Right lobe of liver (tissue), 4 donors: Measurements from ENCODE around the gene ERVW-1.

Experiments used
- POLR2A ChIP-seq: fragments of 450-650 bp; IDR thresholded peaks from one replicate; pipeline ENCODE4 v1.6.1; 2017; ENCODE audit warnings: antibody characterized with exemption, mild to moderate bottlenecking
- TF ChIP-seq, protein P1 (sequence below), 4 donors: fragments of 200-600 bp in 3 of 4; fragments of 450-650 bp in 1 of 4; IDR thresholded peaks; one replicate each; pipeline versions ENCODE4 v1.5.1 to v1.8.0; 2016 to 2022; ENCODE audit warnings: antibody characterized with exemption in 4 of 4, mild to moderate bottlenecking in 2 of 4
- donor health status: DM: no; HTN: no; CAD: no.
- donor health status: DM: no; HTN: no; CAD: no.
- donor health status: DM: no; HTN: yes; CAD: no.

DNA sequence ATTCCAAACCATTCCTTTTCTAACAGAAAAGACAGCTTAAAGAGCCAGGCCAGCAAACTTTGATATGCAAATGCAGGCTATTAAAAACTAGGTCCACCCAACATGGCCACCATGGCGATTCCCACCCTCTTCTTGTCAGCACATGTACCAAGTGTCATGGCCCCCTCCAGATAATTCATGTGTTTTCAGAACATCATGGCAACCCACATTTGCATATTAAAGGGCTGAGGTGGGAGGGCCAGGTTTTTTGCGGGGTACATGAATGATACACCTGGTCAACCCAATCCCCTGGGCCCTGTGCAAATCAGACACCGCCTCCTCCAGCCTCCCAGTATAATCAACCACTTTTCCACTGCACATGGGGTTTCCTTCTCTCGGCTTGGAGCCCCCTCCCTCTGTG lies 965 bp upstream of the ERVW-1 start:
- TF ChIP-seq, protein P1, sequence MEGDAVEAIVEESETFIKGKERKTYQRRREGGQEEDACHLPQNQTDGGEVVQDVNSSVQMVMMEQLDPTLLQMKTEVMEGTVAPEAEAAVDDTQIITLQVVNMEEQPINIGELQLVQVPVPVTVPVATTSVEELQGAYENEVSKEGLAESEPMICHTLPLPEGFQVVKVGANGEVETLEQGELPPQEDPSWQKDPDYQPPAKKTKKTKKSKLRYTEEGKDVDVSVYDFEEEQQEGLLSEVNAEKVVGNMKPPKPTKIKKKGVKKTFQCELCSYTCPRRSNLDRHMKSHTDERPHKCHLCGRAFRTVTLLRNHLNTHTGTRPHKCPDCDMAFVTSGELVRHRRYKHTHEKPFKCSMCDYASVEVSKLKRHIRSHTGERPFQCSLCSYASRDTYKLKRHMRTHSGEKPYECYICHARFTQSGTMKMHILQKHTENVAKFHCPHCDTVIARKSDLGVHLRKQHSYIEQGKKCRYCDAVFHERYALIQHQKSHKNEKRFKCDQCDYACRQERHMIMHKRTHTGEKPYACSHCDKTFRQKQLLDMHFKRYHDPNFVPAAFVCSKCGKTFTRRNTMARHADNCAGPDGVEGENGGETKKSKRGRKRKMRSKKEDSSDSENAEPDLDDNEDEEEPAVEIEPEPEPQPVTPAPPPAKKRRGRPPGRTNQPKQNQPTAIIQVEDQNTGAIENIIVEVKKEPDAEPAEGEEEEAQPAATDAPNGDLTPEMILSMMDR (IDR thresholded peaks at IDR 0.05): no peak
- no peak for TF ChIP-seq POLR2A
